Ovary (tissue), 3 donors: ENCODE data around the gene FNIP2.
"Not testable (repeated sequence)": the region's sequence is repeated elsewhere in the genome, so short reads cannot be mapped to it uniquely, and the experiment has no call there.

Experiments used
- CTCF ChIP-seq, 3 donors: fragments of 450-650 bp in 2 of 3; fragments of 200-600 bp in 1 of 3; IDR thresholded peaks; one replicate each; pipeline versions ENCODE4 v1.5.1 to v1.8.0; 2016 to 2022; ENCODE audit warnings: antibody characterized with exemption in 3 of 3, mild to moderate bottlenecking in 1 of 3
- EP300 ChIP-seq: sonication (generic); formaldehyde crosslinking; IDR thresholded peaks from one replicate; pipeline ENCODE4 v1.6.1; 2017; ENCODE audit warnings: antibody characterized with exemption
- POLR2A ChIP-seq: fragments of 450-650 bp; IDR thresholded peaks from one replicate; pipeline ENCODE4 v1.6.1; 2017; ENCODE audit warnings: antibody characterized with exemption, mild to moderate bottlenecking, moderate library complexity
- donor health status: DM: no; HTN: no; CAD: no.

GRCh38 chr4:158956918-158957317 is 188.1 kb downstream of the FNIP2 start:
- not testable (repeated sequence) for TF ChIP-seq CTCF (IDR thresholded peaks at IDR 0.05); EP300; POLR2A
